Measurements from ENCODE around the gene SCYGR6.

DNA sequence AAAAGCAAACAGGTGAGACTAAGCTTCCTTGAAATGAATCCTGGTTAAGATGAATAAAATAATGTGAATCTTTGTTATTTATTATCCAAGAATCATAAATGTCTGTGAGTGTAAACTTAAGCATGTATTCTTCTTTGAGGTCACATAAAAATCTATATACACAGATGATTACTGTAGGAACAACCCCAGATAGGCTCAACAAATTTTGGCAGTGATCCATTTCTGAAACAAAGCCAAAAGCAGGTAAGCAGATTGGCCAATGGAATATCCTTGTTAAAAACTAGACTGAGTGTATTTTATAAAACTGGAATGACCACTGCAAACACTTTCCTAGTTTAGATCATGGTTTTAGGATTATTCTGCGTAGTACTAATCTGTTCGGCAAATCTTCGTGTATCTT lies 46.6 kb downstream of the SCYGR6 start:
- TF ChIP-seq POLR2AphosphoS5 (IDR thresholded peaks at IDR 0.05; ENCODE audit: low read depth, low read length): no peak
- no peak for TF ChIP-seq POLR2A (IDR thresholded peaks at IDR 0.05; ENCODE audit: low read depth, low read length)
